ENCODE measurements around the gene DPYD. TPM values are rescaled to one million over a fixed set of nuclear protein-coding genes. Genes with fewer than 3 reads are reported as not detected.

Gene DPYD
- total and polyA plus RNA-seq, 9 of the 15 experiments (the other 6 are each of a cell fraction or from before 2014, with no cell fraction given), result 0.03 to 0.25 (median 0.08) TPM; not detected in 2

- 0% methylated on average over 1 of the region's 1 CpG for WGBS (ENCODE audit: insufficient coverage, low coverage, missing lambda C conversion rate)
- Histone ChIP-seq H3K4me3 (no peak overlapping the region), H3K4me2 (ENCODE audit: insufficient read depth, low read length) (no peak overlapping the region), H3K4me1 (replicated peaks in 1 of 2; ENCODE audit: control insufficient read depth in 2 of 2, insufficient read depth in 2 of 2, low read length in 2 of 2) (no peaks in the 10 kb centered on the region), H3K27me3 (ENCODE audit: control insufficient read depth in 2 of 2, insufficient read depth in 2 of 2, low read length in 2 of 2) (no peaks in the 10 kb centered on the region), H3K9ac (ENCODE audit: insufficient read depth in 1 of 2, low read depth in 2 of 2, low read length in 2 of 2) (no peak overlapping the region), H3K27ac (ENCODE audit: extremely low read depth, low read depth, low read length) (no peak overlapping the region), H3K9me1 (ENCODE audit: control insufficient read depth, insufficient read depth, low read length) (no peaks in the 10 kb centered on the region), H3K36me3 (ENCODE audit: control insufficient read depth, insufficient read depth, low read length) (no peaks in the 10 kb centered on the region), H3K79me2 (ENCODE audit: control insufficient read depth, insufficient read depth, low read length) (no peaks in the 10 kb centered on the region), H4K20me1 (replicated peaks; ENCODE audit: control insufficient read depth, insufficient read depth, low read length) (no peaks in the 10 kb centered on the region), H3K9me3 (replicated peaks; ENCODE audit: control insufficient read depth, insufficient read depth, low read depth, low read length) (no peaks in the 10 kb centered on the region), H2AFZ (ENCODE audit: low read depth, low read length) (no peak overlapping the region)
- CTCF ChIA-PET (ENCODE audit: low intra/inter-chr PET ratio), result no interaction called here
- no peak for FAIRE-seq
- intact Hi-C loops (cut with micrococcal nuclease), result no loop called here
- in situ Hi-C loops (cut with MboI), result no loop called here
- POLR2A ChIA-PET, result no interaction called here
- TF ChIP-seq PBX2 (CRISPR knock-in tag; IDR thresholded peaks at IDR 0.05; ENCODE audit: low read depth), result no peak
- TF ChIP-seq PBX2 (tag; conservative IDR thresholded peaks at IDR 0.05; ENCODE audit: low read depth), result no peak
- peak; percentile 65 for TF ChIP-seq ZNF512 (tag; IDR thresholded peaks at IDR 0.05)
- ATAC-seq, result no peak
- no peak for DNase-seq (ENCODE audit: extremely low read depth in 1 of 4, low spot score in 3 of 4)
- no TSS peak for BruUV-seq (replicated peaks)
These were observed 391.2 kb downstream of the DPYD start for GRCh38 chr1:97529600-97529999.
